ENCODE results near the gene GABRD.

Gene GABRD

GRCh38 chr1:2049225-2049717 is 30.1 kb downstream of the GABRD start:
- no peak for TF ChIP-seq CTCF (IDR thresholded peaks at IDR 0.05; ENCODE audit: low read depth, low read length, missing control alignments)
- DNase-seq (ENCODE audit: extremely low read depth, low read depth), result no peak
- H3K4me3 ChIP-seq (replicated peaks; ENCODE audit: low read depth, low read length), result no peak overlapping the region

GRCh38 chr1:2049718-2050431 is 30.7 kb downstream of the GABRD start, which contains the start of gene PRKCZ:
Gene PRKCZ (plus strand): TSS chr1:2050411. CDS start chr1:2050631, 220 bp downstream.
- H3K4me3 ChIP-seq (replicated peaks; ENCODE audit: low read depth, low read length), result peak within 1 kb of the TSS; percentile 20
- no peak for TF ChIP-seq CTCF (IDR thresholded peaks at IDR 0.05; ENCODE audit: low read depth, low read length, missing control alignments)
- DNase-seq (ENCODE audit: extremely low read depth, low read depth), result no peak

- no peak overlapping the region for H3K4me3 ChIP-seq (replicated peaks; ENCODE audit: low read depth, low read length)
Measured at GRCh38 chr1:2050461-2050792, 31.3 kb downstream of the GABRD start.

GRCh38 chr1:2050793-2051682 is 31.9 kb downstream of the GABRD start:
- no peak for DNase-seq (ENCODE audit: extremely low read depth, low read depth)
- TF ChIP-seq CTCF (IDR thresholded peaks at IDR 0.05; ENCODE audit: low read depth, low read length, missing control alignments), result no peak
- no peak overlapping the region for H3K4me3 ChIP-seq (replicated peaks; ENCODE audit: low read depth, low read length)

More at GRCh38 chr1:2050461-2050792, 31.3 kb downstream of the GABRD start:
- DNase-seq (ENCODE audit: extremely low read depth, low read depth), result no peak
- no peak for TF ChIP-seq CTCF (IDR thresholded peaks at IDR 0.05; ENCODE audit: low read depth, low read length, missing control alignments)

GRCh38 chr1:2052054-2052679 is 33.0 kb downstream of the GABRD start:
- no peak for TF ChIP-seq CTCF (IDR thresholded peaks at IDR 0.05; ENCODE audit: low read depth, low read length, missing control alignments)
- no peak overlapping the region for H3K4me3 ChIP-seq (replicated peaks; ENCODE audit: low read depth, low read length)

GRCh38 chr1:2052756-2053155 is 33.6 kb downstream of the GABRD start:
- DNase-seq (ENCODE audit: extremely low read depth, low read depth), result no peak
- no peak for TF ChIP-seq CTCF (IDR thresholded peaks at IDR 0.05; ENCODE audit: low read depth, low read length, missing control alignments)
- no peak overlapping the region for H3K4me3 ChIP-seq (replicated peaks; ENCODE audit: low read depth, low read length)

More at GRCh38 chr1:2052054-2052679, 33.0 kb downstream of the GABRD start:
- DNase-seq (ENCODE audit: extremely low read depth, low read depth), result no peak

All from HFF-Myc (cell line).